Muscle layer of colon (tissue), 2 donors: ENCODE data around the gene NUP214.
A peak's percentile ranks its signal among the peaks of the same experiment; 100 is the strongest.

Experiments used
- H3K27ac ChIP-seq: one replicate; pipeline ENCODE4 v1.7.0; 2013; ENCODE audit warnings: low read depth, mild to moderate bottlenecking, low read length, moderate library complexity
- H3K27me3 ChIP-seq, 2 donors: one replicate each; pipeline ENCODE4 v1.7.0; 2013; ENCODE audit warnings: low read length in 2 of 2, mild to moderate bottlenecking in 2 of 2; ENCODE audit not compliant: insufficient read depth in 2 of 2, control insufficient read depth in 1 of 2
- H3K36me3 ChIP-seq: one replicate; pipeline ENCODE4 v1.7.0; 2013; ENCODE audit warnings: mild to moderate bottlenecking, low read length; ENCODE audit not compliant: insufficient read depth
- H3K4me1 ChIP-seq: one replicate; pipeline ENCODE4 v1.7.0; 2013; ENCODE audit warnings: mild to moderate bottlenecking, low read length; ENCODE audit not compliant: insufficient read depth
- H3K4me3 ChIP-seq, 2 donors: one replicate each; pipeline ENCODE4 v1.7.0; 2013; ENCODE audit warnings: low read length in 2 of 2, low read depth in 1 of 2, mild to moderate bottlenecking in 1 of 2, moderate library complexity in 1 of 2
- H3K9ac ChIP-seq: one replicate; pipeline ENCODE4 v1.7.0; 2013; ENCODE audit warnings: low read length
- H3K9me3 ChIP-seq: one replicate; pipeline ENCODE4 v1.7.0; 2013; ENCODE audit warnings: mild to moderate bottlenecking, low read length
- donor health status: abdominal sarcoma.
- donor health status: Adenocarcinoma of cecum.

The NUP214 gene

GRCh38 chr9:131090025-131090787 is 35.2 kb upstream of the NUP214 start:
- no peaks in the 10 kb centered on the region for H3K4me1 ChIP-seq
- H3K27me3 ChIP-seq: peaks cover 4 to 8% of the 10 kb centered on the region in 2 donors
- H3K4me3 ChIP-seq: no peak overlapping the region

GRCh38 chr9:131091352-131091992 is 33.9 kb upstream of the NUP214 start:
- Histone ChIP-seq H3K27me3 (peaks cover 4 to 17% of the 10 kb centered on the region in 2 donors), H3K9ac (no peak overlapping the region), H3K9me3 (no peaks in the 10 kb centered on the region), H3K4me3 (no peak overlapping the region), H3K36me3 (no peaks in the 10 kb centered on the region), H3K27ac (no peak overlapping the region), H3K4me1 (no peaks in the 10 kb centered on the region)

More at GRCh38 chr9:131090025-131090787, 35.2 kb upstream of the NUP214 start:
- no peaks in the 10 kb centered on the region for H3K9me3 ChIP-seq
- H3K36me3 ChIP-seq: no peaks in the 10 kb centered on the region
- H3K9ac ChIP-seq: no peak overlapping the region
- H3K27ac ChIP-seq: no peak overlapping the region

GRCh38 chr9:131092030-131092429 is 33.4 kb upstream of the NUP214 start:
- no peak overlapping the region for H3K9ac ChIP-seq
- no peaks in the 10 kb centered on the region for H3K36me3 ChIP-seq
- H3K9me3 ChIP-seq: no peaks in the 10 kb centered on the region
- peaks cover 4 to 22% of the 10 kb centered on the region in 2 donors for H3K27me3 ChIP-seq
- no peaks in the 10 kb centered on the region for H3K4me1 ChIP-seq
- H3K4me3 ChIP-seq: no peak overlapping the region
- H3K27ac ChIP-seq: no peak overlapping the region

- H3K4me1 ChIP-seq: no peaks in the 10 kb centered on the region
- H3K36me3 ChIP-seq: no peaks in the 10 kb centered on the region
- H3K27me3 ChIP-seq: peaks cover 4 to 30% of the 10 kb centered on the region in 2 donors
- no peak overlapping the region for H3K4me3 ChIP-seq
- H3K9me3 ChIP-seq: no peaks in the 10 kb centered on the region
- H3K9ac ChIP-seq: no peak overlapping the region
- no peak overlapping the region for H3K27ac ChIP-seq
Measured at GRCh38 chr9:131092548-131093440, 32.6 kb upstream of the NUP214 start.

GRCh38 chr9:131094015-131094414 is 31.4 kb upstream of the NUP214 start:
- peaks cover 4 to 41% of the 10 kb centered on the region in 2 donors for H3K27me3 ChIP-seq
- no peak overlapping the region for H3K27ac ChIP-seq
- H3K9ac ChIP-seq: no peak overlapping the region
- no peaks in the 10 kb centered on the region for H3K4me1 ChIP-seq
- no peak overlapping the region for H3K4me3 ChIP-seq
- H3K36me3 ChIP-seq: no peaks in the 10 kb centered on the region
- no peaks in the 10 kb centered on the region for H3K9me3 ChIP-seq

DNA sequence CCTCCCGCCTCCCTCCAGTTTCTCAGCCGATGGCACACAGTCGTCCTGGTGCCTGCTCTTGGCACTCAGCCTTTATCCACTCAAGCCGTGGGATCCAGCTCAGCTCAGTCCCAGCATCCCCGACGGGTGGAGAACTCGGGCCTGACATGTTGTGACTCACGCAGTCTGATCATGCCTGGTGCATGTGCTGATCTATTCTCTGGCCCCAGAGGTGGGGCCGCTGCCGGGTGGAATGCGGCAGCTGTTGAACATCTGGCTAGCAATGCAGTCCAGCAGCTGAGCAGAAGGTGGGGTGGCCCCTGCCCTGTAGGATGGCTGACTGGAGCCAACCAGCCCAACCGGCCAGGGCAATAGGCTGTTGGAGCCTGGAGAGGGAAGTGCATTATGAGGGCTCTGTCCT is 30.8 kb upstream of the NUP214 start:
- Histone ChIP-seq H3K9me3 (no peaks in the 10 kb centered on the region), H3K4me3 (no peak overlapping the region), H3K27me3 (peaks cover 4 to 41% of the 10 kb centered on the region in 2 donors), H3K9ac (no peak overlapping the region), H3K36me3 (no peaks in the 10 kb centered on the region), H3K4me1 (no peaks in the 10 kb centered on the region), H3K27ac (no peak overlapping the region)

- peak overlapping the region in 1 of 2 donors; percentile 31 for H3K4me3 ChIP-seq
- H3K9me3 ChIP-seq: no peaks in the 10 kb centered on the region
- no peak overlapping the region for H3K27ac ChIP-seq
- peaks cover 4 to 41% of the 10 kb centered on the region in 2 donors for H3K27me3 ChIP-seq
- H3K36me3 ChIP-seq: no peaks in the 10 kb centered on the region
- no peak overlapping the region for H3K9ac ChIP-seq
- no peaks in the 10 kb centered on the region for H3K4me1 ChIP-seq
Measured at GRCh38 chr9:131095666-131096268, 29.6 kb upstream of the NUP214 start.

DNA sequence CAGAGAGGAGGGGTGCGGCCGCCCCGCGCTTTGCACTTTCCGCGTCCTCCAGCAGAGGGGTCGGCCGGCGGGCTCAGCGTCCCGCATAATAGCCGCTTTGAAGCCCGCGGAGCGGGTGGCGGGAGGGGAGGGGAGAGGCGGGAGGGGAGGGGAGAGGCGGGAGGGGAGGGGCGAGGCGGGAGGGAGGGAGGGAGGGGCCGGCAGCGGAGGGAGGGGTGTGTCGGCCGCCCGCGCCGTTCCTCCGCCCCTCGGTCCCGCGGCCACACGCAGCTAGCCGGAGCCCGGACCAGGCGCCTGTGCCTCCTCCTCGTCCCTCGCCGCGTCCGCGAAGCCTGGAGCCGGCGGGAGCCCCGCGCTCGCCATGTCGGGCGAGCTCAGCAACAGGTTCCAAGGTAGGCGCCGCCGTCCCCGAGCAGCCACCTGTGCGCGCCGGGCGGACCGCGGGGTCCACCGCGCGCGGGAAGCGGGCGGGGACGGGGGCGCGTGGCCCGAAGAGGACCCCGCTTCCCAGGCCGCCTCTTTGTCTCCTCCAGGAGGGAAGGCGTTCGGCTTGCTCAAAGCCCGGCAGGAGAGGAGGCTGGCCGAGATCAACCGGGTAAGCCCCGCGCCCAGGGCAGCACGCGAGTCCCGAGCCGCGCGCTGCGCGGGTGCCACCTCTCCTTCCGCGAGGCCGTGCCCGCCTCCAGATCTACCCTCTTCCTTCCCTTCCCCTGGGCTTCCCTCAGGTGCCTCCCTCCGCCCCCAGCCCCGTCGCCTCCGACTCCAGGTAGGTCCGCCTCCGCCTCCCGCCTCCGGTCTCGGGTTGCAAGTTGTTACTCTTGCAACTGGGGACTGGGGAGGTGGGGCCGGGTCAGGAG is 28.9 kb upstream of the NUP214 start, which contains the start of gene AIF1L:
AIF1L (plus strand) TSS at position 263 of the 857 bp plus-strand sequence; CDS start at position 362, 99 bp downstream.
- no peaks in the 10 kb centered on the region for H3K4me1 ChIP-seq
- H3K4me3 ChIP-seq: peak within 1 kb of the TSS in 1 of 2 donors; percentile 31
- H3K36me3 ChIP-seq: no peaks in the 10 kb centered on the region
- no peak within 1 kb of the TSS for H3K27ac ChIP-seq
- peaks cover 4 to 41% of the 10 kb centered on the region in 2 donors for H3K27me3 ChIP-seq
- H3K9me3 ChIP-seq: no peaks in the 10 kb centered on the region
- no peak within 1 kb of the TSS for H3K9ac ChIP-seq

- Histone ChIP-seq H3K9ac (no peak overlapping the region), H3K36me3 (no peaks in the 10 kb centered on the region), H3K9me3 (no peaks in the 10 kb centered on the region), H3K27ac (no peak overlapping the region), H3K4me1 (no peaks in the 10 kb centered on the region), H3K27me3 (peaks cover 4 to 41% of the 10 kb centered on the region in 2 donors), H3K4me3 (peak overlapping the region in 1 of 2 donors; percentile 7)
Measured at GRCh38 chr9:131097126-131097947, 28.0 kb upstream of the NUP214 start.

DNA sequence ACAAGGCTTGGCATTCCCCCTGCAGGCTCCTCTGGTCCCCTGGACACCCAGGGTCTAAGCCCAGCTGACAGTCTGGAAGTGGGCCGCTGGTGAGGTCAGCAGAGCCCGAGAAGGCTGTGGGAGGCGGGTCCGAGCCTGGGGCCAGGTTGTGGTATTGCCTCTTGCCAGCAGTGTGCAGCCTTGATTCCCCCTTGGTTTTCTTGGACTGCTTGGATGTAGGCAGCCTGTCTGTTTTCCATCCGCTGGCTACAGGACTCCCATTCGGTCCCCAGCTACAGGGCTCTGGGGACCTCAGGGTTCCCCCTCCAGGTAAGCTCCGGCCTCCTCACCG is 27.5 kb upstream of the NUP214 start:
- H3K9me3 ChIP-seq: no peaks in the 10 kb centered on the region
- H3K4me1 ChIP-seq: no peaks in the 10 kb centered on the region
- H3K36me3 ChIP-seq: no peaks in the 10 kb centered on the region
- no peak overlapping the region for H3K9ac ChIP-seq
- H3K4me3 ChIP-seq: no peak overlapping the region
- peaks cover 4 to 41% of the 10 kb centered on the region in 2 donors for H3K27me3 ChIP-seq
- no peak overlapping the region for H3K27ac ChIP-seq
